Vagina (tissue), 2 donors: ENCODE data around the gene FAM120C. TPM values are rescaled to one million over a fixed set of nuclear protein-coding genes. Genes with fewer than 3 reads are reported as not detected.
A peak's percentile ranks its signal among the peaks of the same experiment; 100 is the strongest.

ENCODE experiments used
- DNase-seq, 2 donors: peaks; one replicate each; pipeline ENCODE4 v3.0.0-alpha.2; 2017; ENCODE audit errors: extremely low spot score in 2 of 2
- H3K27ac ChIP-seq: fragments of 200-600 bp; sonication (generic); one replicate; pipeline ENCODE4 v1.5.1; 2019
- H3K27me3 ChIP-seq: fragments of 200-600 bp; sonication (generic); one replicate; pipeline ENCODE4 v1.5.1; 2019
- H3K36me3 ChIP-seq, 2 donors: fragments of 200-600 bp; sonication (generic); one replicate each; pipeline ENCODE4 v1.5.1; 2017 to 2019
- H3K4me1 ChIP-seq: fragments of 200-600 bp; sonication (generic); one replicate; pipeline ENCODE4 v1.5.1; 2019
- H3K4me3 ChIP-seq, 2 donors: fragments of 200-600 bp; sonication (generic); 1 replicate in 1 of 2; 2 replicates in 1 of 2; pipeline ENCODE4 v1.5.1; 2016 to 2019
- H3K9me3 ChIP-seq: fragments of 200-600 bp; sonication (generic); one replicate; pipeline ENCODE4 v1.5.1; 2019
- CTCF ChIP-seq, 3 experiments: fragments of 450-650 bp in 2 of 3; fragments of 200-600 bp in 1 of 3; sonication (generic) in 1 of 3; IDR thresholded peaks; one replicate each; pipeline ENCODE4 v1.5.1; 2017 to 2019; ENCODE audit warnings: antibody characterized with exemption in 3 of 3, mild to moderate bottlenecking in 2 of 3, moderate library complexity in 2 of 3
- POLR2A ChIP-seq, 2 donors: fragments of 450-650 bp; IDR thresholded peaks; one replicate each; pipeline ENCODE4 v1.6.1; 2017; ENCODE audit warnings: antibody characterized with exemption in 2 of 2, mild to moderate bottlenecking in 2 of 2, moderate library complexity in 2 of 2
- POLR2AphosphoS5 ChIP-seq, 2 donors: sonication (generic); formaldehyde crosslinking; IDR thresholded peaks; one replicate each; pipeline ENCODE4 v1.9.0; 2017; ENCODE audit warnings: antibody characterized with exemption in 2 of 2, mild to moderate bottlenecking in 2 of 2, low read depth in 1 of 2; ENCODE audit not compliant: insufficient read depth in 1 of 2
- intact Hi-C: fragments of 100-400 bp; cut with DNase I; formaldehyde crosslinking; loops from one replicate; pipeline ENCODE4 v1.15.1; 2023
- total RNA-seq: library from RNA; depleted of rRNA; stranded (reverse); fragments of >200 nt; gene quantifications from one replicate; pipeline ENCODE4 v1.2.3, GENCODE V29; 2016

FAM120C gene
- total RNA-seq, 1 donor from 2014 or later = 13.5 TPM

GRCh38 chrX:54049801-54050200 is 133.3 kb downstream of the FAM120C start:
- intact Hi-C loops = no loop called here
- H3K4me1 ChIP-seq = no peaks in the 10 kb centered on the region
- no peaks in the 10 kb centered on the region for H3K36me3 ChIP-seq
- H3K4me3 ChIP-seq = no peak overlapping the region
- no peaks in the 10 kb centered on the region for H3K9me3 ChIP-seq
- no peaks in the 10 kb centered on the region for H3K27me3 ChIP-seq
- H3K27ac ChIP-seq = no peak overlapping the region
- TF ChIP-seq POLR2A (IDR thresholded peaks at IDR 0.05) (no peak), POLR2AphosphoS5 (IDR thresholded peaks at IDR 0.05; ENCODE audit: insufficient read depth in 1 of 2, low read depth in 1 of 2) (no peak), CTCF (IDR thresholded peaks at IDR 0.05) (no peak)
- DNase-seq = no peak

- intact Hi-C loops = no loop called here
- Histone ChIP-seq H3K27me3 (no peaks in the 10 kb centered on the region), H3K4me3 (no peak overlapping the region), H3K9me3 (no peaks in the 10 kb centered on the region), H3K27ac (no peak overlapping the region), H3K36me3 (no peaks in the 10 kb centered on the region), H3K4me1 (no peaks in the 10 kb centered on the region)
- no peak for DNase-seq
- TF ChIP-seq CTCF (IDR thresholded peaks at IDR 0.05) (no peak), POLR2AphosphoS5 (IDR thresholded peaks at IDR 0.05; ENCODE audit: insufficient read depth in 1 of 2, low read depth in 1 of 2) (no peak), POLR2A (IDR thresholded peaks at IDR 0.05) (no peak)
These were observed 134.6 kb downstream of the FAM120C start for GRCh38 chrX:54048412-54048811.

GRCh38 chrX:54045563-54046228 is 137.4 kb downstream of the FAM120C start:
- no peaks in the 10 kb centered on the region for H3K4me1 ChIP-seq
- TF ChIP-seq POLR2AphosphoS5 (IDR thresholded peaks at IDR 0.05; ENCODE audit: insufficient read depth in 1 of 2, low read depth in 1 of 2) (no peak), CTCF (IDR thresholded peaks at IDR 0.05) (no peak), POLR2A (IDR thresholded peaks at IDR 0.05) (no peak)
- no peaks in the 10 kb centered on the region for H3K9me3 ChIP-seq
- H3K4me3 ChIP-seq = no peak overlapping the region
- H3K27ac ChIP-seq = peak overlapping the region; percentile 74
- H3K27me3 ChIP-seq = no peaks in the 10 kb centered on the region
- H3K36me3 ChIP-seq = peaks cover 0 to 4% of the 10 kb centered on the region in 2 donors
- DNase-seq = no peak
- intact Hi-C loops = no loop called here

GRCh38 chrX:54044877-54045338 is 138.1 kb downstream of the FAM120C start:
- no peaks in the 10 kb centered on the region for H3K9me3 ChIP-seq
- H3K4me1 ChIP-seq = no peaks in the 10 kb centered on the region
- no peak for DNase-seq
- peaks cover 0 to 4% of the 10 kb centered on the region in 2 donors for H3K36me3 ChIP-seq
- H3K27me3 ChIP-seq = no peaks in the 10 kb centered on the region
- TF ChIP-seq CTCF (IDR thresholded peaks at IDR 0.05) (no peak), POLR2A (IDR thresholded peaks at IDR 0.05) (no peak), POLR2AphosphoS5 (IDR thresholded peaks at IDR 0.05; ENCODE audit: insufficient read depth in 1 of 2, low read depth in 1 of 2) (no peak)
- H3K4me3 ChIP-seq = peak overlapping the region; percentile 43 to 54
- peak overlapping the region; percentile 74 for H3K27ac ChIP-seq
- intact Hi-C loops = no loop called here

- Histone ChIP-seq H3K27ac (peak within 1 kb of the TSS; percentile 74), H3K4me3 (peak within 1 kb of the TSS; percentile 54 to 73), H3K9me3 (no peaks in the 10 kb centered on the region), H3K4me1 (no peaks in the 10 kb centered on the region), H3K27me3 (no peaks in the 10 kb centered on the region), H3K36me3 (peaks cover 0 to 4% of the 10 kb centered on the region in 2 donors)
- TF ChIP-seq CTCF (IDR thresholded peaks at IDR 0.05) = no peak
- TF ChIP-seq POLR2AphosphoS5 (IDR thresholded peaks at IDR 0.05; ENCODE audit: insufficient read depth in 1 of 2, low read depth in 1 of 2) = peak; percentile 60 to 86
- DNase-seq = peak in 1 of 2 donors; percentile 96
- intact Hi-C loops = no loop called here
These were observed 138.8 kb downstream of the FAM120C start, which contains the start of gene PHF8 for GRCh38 chrX:54044126-54044876. PHF8 (minus strand) TSS chrX:54044473; CDS start chrX:54042728, 1,745 bp downstream.
